Measurements from ENCODE around the gene DCLK2.

The DCLK2 gene

DNA sequence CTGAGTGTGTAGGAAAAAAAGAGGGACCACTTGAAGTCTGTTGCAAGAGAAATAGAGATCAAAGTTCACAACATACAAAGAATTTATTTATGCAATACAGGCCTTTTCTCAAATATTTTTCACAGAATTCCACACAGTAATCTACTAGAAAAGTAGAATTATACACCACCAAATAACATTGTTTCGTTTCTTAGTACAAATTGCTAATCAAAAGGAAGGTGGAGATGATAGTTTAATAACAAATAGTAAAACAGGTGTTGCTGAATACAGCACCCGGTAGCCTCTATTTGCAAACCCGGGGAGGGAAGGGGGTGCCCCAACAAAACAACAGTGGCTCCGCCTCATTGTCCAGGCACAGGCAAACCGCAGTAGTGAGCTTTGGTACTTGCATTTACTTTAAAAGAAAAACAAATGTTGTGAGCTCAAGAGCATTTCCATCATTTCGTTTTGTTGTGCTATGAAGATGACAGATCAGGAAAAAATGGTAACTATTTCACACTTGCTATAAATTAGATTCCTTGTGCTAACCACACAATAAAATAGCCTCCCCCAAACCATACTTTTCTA lies 186.4 kb downstream of the DCLK2 start:
- DNase-seq (ENCODE audit: low spot score), result no peak

DNA sequence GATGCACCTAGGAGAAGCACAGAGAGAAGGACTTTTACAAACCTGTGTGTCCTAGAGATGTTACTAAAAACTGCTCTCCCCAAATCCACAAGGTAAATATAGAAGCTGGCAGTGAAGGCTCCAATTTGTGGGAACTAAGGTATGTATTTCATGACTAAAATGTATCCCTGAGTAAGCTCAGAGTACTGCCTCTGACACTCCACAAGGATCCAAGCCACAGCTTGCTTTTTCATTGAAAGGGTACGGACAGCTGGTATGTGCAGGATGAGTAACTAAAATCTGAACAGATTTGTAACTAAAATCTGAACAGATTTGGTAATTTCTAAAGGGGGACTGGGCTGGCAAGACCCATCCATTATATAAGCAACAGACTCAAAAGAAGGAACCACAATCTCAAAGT lies 187.6 kb downstream of the DCLK2 start:
- no peak for DNase-seq (ENCODE audit: low spot score)

GRCh38 chr4:150268444-150268843 lies 190.2 kb downstream of the DCLK2 start:
- no peak for DNase-seq (ENCODE audit: low spot score)

DNA sequence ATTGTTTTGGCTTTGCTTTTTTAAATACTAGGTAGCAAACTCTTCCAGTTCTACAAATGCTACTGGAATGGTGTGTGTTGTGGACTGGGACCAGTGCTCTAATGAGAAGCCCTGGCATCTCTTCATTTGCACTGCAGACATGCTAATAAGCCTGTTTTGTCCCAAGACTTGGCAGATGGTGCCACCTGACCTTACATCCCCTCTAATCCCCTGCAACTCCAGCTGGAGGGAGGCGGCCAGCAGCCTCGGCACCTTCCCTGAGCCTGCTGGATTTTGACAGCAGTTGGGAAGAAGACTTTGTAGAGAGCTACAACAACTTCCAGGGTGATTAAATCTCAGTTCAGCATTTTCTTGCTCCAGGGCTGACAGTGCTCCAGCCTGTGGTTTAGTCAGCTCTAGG lies 200.0 kb downstream of the DCLK2 start:
- no peak for DNase-seq (ENCODE audit: low spot score)

GRCh38 chr4:150280081-150280895 lies 202.0 kb downstream of the DCLK2 start:
- no peak for DNase-seq (ENCODE audit: low spot score)

- DNase-seq (ENCODE audit: low spot score), result no peak
Observed at GRCh38 chr4:150280975-150281374, 202.7 kb downstream of the DCLK2 start.

GRCh38 chr4:150283689-150284088 lies 205.4 kb downstream of the DCLK2 start:
- no peak for DNase-seq (ENCODE audit: low spot score)

DNA sequence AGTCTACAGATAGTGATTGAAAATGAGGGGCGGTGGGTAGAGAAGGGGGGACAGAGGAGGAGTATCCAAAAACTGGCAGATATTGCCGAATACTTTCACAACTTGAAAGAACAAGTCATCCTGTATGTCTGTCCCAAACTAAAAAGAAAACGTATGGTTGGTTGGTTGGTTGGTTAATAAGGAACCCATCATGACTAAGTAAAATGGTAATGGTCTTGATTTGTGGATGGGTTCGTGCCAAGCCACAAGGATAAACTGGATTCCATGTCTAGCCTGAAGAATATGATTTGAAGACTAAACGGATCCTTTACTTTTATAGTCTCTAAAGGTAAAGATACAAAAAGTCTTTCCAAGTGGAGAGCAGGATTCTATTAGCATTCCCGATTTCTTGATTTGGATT lies 208.4 kb downstream of the DCLK2 start:
- DNase-seq (ENCODE audit: low spot score), result no peak

GRCh38 chr4:150289198-150289597 lies 211.0 kb downstream of the DCLK2 start:
- no peak for DNase-seq (ENCODE audit: low spot score)

- no peak for DNase-seq (ENCODE audit: low spot score)
Observed at GRCh38 chr4:150289881-150290280, 211.6 kb downstream of the DCLK2 start.

DNA sequence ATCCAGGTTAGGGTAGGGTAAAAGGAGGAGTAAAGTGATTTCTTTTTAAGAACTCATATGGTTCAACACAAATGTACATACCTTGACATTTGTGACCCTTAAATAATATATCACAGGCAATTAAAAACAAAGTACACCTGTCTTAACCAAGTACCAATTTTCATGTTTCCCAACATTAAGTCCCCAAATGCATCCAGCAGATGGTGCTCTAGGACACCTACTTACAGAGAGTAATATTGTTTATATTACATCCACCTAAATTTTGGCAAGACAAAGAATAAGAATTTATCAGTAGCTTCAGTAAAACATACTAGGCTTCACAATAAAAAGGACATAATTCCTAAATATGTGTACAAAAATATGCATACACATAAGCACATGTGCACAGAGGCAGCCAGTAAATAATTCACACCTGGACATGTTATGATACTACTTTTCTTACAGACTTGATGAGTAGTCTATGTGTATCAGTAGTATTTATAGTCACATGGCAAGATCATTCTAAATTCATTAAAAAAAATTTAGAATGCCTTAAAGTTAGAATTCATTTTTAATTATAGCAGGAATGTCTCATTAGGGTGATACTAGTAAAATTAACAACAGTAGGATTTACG lies 219.7 kb downstream of the DCLK2 start:
- peak; percentile 10 for DNase-seq (ENCODE audit: low spot score)

DNA sequence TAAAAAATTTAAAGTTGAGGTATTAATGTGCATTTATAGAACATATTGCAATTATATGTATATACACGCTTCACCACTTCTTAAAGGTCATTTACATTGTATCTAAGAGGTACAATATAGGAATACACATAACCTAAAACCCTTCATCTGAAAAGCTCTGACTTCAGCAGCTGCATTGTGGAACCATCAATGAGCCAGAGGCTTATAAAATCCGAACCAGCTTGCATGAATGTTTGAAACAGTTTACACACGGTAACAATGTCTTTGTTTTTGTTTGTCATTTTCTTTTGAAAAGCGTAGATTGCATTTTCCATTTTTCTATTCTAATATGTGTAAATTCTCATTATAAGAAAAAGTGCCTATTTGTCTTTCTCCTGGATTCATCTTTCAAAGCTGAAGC lies 221.6 kb downstream of the DCLK2 start:
- no peak for DNase-seq (ENCODE audit: low spot score)

- peak; percentile 1 for DNase-seq (ENCODE audit: low spot score)
Observed at GRCh38 chr4:150302553-150302952, 224.3 kb downstream of the DCLK2 start.

DNA sequence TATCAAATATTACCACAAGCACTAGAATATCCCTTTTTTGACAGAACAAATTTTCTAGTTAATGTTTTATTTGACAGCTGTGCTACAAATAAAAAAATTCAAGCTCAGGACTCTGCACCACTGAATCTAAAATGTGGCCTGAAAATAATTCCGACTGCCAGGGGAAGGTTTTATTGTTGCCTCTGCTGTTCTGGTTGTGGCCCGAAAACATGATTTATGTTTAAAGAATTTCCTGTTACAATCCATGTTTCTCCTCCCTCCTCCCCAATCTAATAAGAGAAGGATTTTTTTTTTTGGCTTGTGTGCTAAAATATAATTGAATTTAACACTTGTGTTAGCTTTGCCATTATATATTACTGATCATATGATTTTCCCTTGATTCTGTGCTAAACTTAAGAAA lies 227.8 kb downstream of the DCLK2 start:
- DNase-seq (ENCODE audit: low spot score), result peak; percentile 1

DNA sequence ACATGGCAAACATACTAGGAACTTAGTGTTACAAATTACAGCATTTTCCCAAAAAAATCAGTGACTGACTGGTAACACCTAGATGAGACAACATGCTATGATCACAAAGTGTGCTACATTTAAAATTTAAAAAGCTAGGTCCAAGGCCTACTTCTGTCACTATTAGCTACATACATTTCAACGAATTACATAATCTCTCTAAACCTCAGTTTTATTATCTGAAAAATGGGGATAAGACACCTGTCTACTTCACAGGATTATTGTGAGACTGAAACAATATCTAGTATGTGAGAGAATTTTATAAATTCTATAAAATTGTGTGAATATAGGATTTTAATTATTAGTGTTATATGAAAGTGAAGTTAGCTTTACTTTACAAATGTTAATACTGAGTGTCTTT lies 228.5 kb downstream of the DCLK2 start:
- DNase-seq (ENCODE audit: low spot score), result no peak
